ENCODE measurements around the gene CYP2A6.

Gene CYP2A6

GRCh38 chr19:40862785-40863184 is 12.5 kb upstream of the CYP2A6 start:
- no peak for TF ChIP-seq CTCF (IDR thresholded peaks at IDR 0.05)

DNA sequence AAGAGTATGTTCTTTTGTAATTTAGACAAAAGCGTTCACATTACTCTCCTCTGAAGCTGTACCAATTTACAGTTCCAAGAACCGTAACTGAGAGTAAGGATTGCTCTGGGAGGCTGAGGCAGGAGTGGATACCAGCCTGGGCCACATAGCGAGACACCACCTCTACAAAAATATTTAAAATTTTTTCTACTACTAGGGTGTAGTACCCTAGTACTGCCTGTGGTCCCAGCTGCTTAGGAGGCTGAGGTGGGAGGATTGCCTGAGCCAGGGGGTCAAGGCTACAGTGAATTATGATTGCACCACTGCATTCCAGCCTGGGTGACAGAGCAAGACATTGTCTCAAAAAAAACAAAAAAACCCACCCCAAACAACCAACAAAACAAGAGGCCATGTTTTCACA is 12.1 kb upstream of the CYP2A6 start:
- no peak for TF ChIP-seq CTCF (IDR thresholded peaks at IDR 0.05)

DNA sequence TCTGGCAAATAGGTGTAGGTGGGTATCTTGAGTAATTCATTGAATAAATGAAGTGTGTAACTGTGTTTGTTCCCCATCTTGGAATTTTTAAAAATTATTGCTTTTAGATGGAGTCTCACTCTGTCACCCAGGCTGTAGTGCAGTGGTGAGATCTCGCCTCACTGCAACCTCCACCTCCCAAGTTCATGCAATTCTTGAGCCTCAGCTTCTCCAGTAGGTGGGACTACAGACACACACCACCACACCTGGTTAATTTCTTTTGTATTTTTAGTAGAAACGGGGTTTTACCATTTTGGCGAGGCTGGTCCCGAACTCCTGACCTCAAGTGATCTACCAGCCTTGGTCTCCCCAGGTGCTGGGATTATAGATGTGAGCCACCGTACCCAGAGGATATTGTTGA is 7.9 kb upstream of the CYP2A6 start:
- no peak for TF ChIP-seq CTCF (IDR thresholded peaks at IDR 0.05)

DNA sequence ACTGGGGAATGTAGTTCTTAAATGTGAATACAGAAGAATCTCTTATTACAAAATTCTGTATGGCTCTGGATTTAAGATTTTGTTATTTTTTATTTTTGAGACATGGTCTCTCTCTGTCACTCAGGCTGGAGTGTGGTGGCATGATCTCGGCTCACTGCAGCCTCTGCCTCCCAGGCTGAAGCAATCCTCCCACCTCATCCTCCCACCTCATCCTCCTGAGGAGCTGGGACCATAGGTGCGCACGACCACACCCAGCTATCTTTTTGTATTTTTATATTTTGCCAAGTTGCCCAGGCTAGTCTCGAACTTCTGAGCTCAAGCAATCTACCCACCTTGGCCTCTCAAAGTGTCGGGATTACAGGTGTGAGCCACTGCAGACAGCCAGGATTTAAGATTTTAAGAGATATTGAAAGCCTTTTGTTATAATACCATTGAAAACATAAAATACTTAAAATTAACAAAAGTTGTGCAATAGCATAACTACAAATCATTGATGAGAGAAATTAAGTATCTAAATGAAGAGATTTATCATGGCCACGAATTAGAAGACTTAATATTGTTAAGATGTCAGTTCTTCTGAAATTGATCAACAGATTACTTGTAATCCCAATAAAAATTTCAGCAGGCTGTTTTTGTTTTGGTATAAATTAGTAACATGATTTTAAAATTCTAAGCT is 13.4 kb downstream of the CYP2A6 start:
- TF ChIP-seq CTCF (IDR thresholded peaks at IDR 0.05), result no peak

GRCh38 chr19:40831502-40832430 is 18.5 kb downstream of the CYP2A6 start:
- no peak for TF ChIP-seq CTCF (IDR thresholded peaks at IDR 0.05)

- TF ChIP-seq CTCF (IDR thresholded peaks at IDR 0.05), result no peak
Measured at GRCh38 chr19:40829205-40829604, 21.0 kb downstream of the CYP2A6 start.

DNA sequence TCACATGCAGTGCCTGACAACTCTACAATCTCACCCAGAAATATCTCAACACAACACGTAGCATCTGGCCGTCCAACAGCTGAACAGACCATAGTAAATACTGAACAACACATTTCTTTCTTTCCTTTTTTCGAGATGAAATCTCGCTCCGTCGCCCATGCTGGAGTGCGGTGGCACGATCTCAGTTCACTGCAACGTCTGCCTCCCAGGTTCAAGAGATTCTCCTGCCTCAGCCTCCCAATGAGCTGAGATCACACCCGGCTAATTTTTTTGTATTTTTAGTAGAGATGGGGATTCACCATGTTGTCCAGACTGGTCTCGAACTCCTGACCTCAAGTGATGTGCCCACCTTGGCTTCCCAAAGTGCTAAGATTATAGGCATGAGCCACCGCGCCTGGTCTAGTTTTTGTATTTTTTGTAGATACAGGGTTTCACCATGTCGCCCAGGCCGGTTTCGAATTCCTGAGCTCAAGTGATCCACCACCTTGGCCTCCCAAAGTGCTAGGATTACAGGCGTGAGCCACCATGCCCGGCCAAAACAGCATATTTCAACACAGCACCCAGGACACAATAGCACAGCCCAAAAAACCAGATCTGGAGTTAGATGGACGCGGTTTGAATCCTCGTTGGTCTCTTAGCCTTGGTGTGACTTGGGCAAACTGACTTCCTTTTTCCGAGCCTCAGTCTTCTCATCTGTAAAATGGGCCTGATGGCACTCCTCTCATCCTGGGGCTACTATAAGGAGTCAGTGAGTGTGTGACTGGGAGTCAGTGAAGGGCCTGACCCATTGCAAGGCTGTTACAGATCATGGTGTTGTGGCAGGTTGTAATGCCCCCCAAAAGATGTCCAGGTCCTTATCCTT is 22.6 kb downstream of the CYP2A6 start:
- TF ChIP-seq CTCF (IDR thresholded peaks at IDR 0.05), result no peak
